ENCODE data around the gene MSGN1. TPM values are rescaled to one million over a fixed set of nuclear protein-coding genes. Genes with fewer than 3 reads are reported as not detected.

Gene MSGN1
- total RNA-seq, 1 experiment from 2014 or later: not detected

GRCh38 chr2:17786727-17787126 lies 29.5 kb upstream of the MSGN1 start:
- Histone ChIP-seq H4K20me1 (ENCODE audit: insufficient read depth) (no peaks in the 10 kb centered on the region), H3K4me3 (no peak overlapping the region), H3K4me1 (replicated peaks; ENCODE audit: insufficient read depth) (no peaks in the 10 kb centered on the region), H3K4me2 (no peak overlapping the region), H3F3A (ENCODE audit: insufficient read depth, low read depth) (no peaks in the 10 kb centered on the region), H3K9me2 (ENCODE audit: insufficient read depth) (no peaks in the 10 kb centered on the region), H3K27me3 (ENCODE audit: insufficient read depth, low read depth) (no peaks in the 10 kb centered on the region; the same call in 1 of the 2 replicates), H3K27ac (no peak overlapping the region), H2AFZ (no peak overlapping the region), H3K9me3 (ENCODE audit: insufficient read depth, low read depth) (peaks cover 8% of the 10 kb centered on the region), H3K79me2 (ENCODE audit: low read depth) (no peaks in the 10 kb centered on the region), H3K36me3 (ENCODE audit: low read depth) (0 out of 2 replicates have a peak, but pooled peaks cover under 1% of the 10 kb centered on the region)
- BruUV-seq (replicated peaks): no TSS peak
- ChIA-PET CTCF (no interaction called here), POLR2A (ENCODE audit: unreplicated experiment) (no interaction called here)
- intact Hi-C loops (cut with micrococcal nuclease; ENCODE audit: unreplicated experiment): no loop called here
- no peak for DNase-seq
- no peak for TF ChIP-seq EZH2 (IDR thresholded peaks at IDR 0.05; ENCODE audit: low read depth)
- TF ChIP-seq, protein P1, sequence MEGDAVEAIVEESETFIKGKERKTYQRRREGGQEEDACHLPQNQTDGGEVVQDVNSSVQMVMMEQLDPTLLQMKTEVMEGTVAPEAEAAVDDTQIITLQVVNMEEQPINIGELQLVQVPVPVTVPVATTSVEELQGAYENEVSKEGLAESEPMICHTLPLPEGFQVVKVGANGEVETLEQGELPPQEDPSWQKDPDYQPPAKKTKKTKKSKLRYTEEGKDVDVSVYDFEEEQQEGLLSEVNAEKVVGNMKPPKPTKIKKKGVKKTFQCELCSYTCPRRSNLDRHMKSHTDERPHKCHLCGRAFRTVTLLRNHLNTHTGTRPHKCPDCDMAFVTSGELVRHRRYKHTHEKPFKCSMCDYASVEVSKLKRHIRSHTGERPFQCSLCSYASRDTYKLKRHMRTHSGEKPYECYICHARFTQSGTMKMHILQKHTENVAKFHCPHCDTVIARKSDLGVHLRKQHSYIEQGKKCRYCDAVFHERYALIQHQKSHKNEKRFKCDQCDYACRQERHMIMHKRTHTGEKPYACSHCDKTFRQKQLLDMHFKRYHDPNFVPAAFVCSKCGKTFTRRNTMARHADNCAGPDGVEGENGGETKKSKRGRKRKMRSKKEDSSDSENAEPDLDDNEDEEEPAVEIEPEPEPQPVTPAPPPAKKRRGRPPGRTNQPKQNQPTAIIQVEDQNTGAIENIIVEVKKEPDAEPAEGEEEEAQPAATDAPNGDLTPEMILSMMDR (conservative IDR thresholded peaks at IDR 0.05): no peak

GRCh38 chr2:17788773-17789172 lies 27.5 kb upstream of the MSGN1 start:
- no peaks in the 10 kb centered on the region for H3K9me3 ChIP-seq (ENCODE audit: insufficient read depth, low read depth)
- H3F3A ChIP-seq (ENCODE audit: insufficient read depth, low read depth): no peaks in the 10 kb centered on the region
- H4K20me1 ChIP-seq (ENCODE audit: insufficient read depth): no peaks in the 10 kb centered on the region
- H3K4me3 ChIP-seq: no peak overlapping the region
- no peak overlapping the region for H3K27ac ChIP-seq
- CTCF ChIA-PET: no interaction called here
- no peak overlapping the region for H2AFZ ChIP-seq
- no peaks in the 10 kb centered on the region for H3K36me3 ChIP-seq (ENCODE audit: low read depth)
- no peak overlapping the region for H3K4me2 ChIP-seq
- H3K4me1 ChIP-seq (replicated peaks; ENCODE audit: insufficient read depth): no peaks in the 10 kb centered on the region
- TF ChIP-seq EZH2 (IDR thresholded peaks at IDR 0.05; ENCODE audit: low read depth): no peak
- TF ChIP-seq, protein P1 (conservative IDR thresholded peaks at IDR 0.05): no peak
- POLR2A ChIA-PET (ENCODE audit: unreplicated experiment): no interaction called here
- BruUV-seq (replicated peaks): no TSS peak
- H3K9me2 ChIP-seq (ENCODE audit: insufficient read depth): no peaks in the 10 kb centered on the region
- H3K27me3 ChIP-seq (ENCODE audit: insufficient read depth, low read depth): no peaks in the 10 kb centered on the region; the same call in 1 of the 2 replicates
- no peak for DNase-seq
- intact Hi-C loops (cut with micrococcal nuclease; ENCODE audit: unreplicated experiment): no loop called here
- no peaks in the 10 kb centered on the region for H3K79me2 ChIP-seq (ENCODE audit: low read depth)

- intact Hi-C loops (cut with micrococcal nuclease; ENCODE audit: unreplicated experiment): no loop called here
- Histone ChIP-seq H3K36me3 (ENCODE audit: low read depth) (no peaks in the 10 kb centered on the region), H3K27me3 (ENCODE audit: insufficient read depth, low read depth) (no peaks in the 10 kb centered on the region; the same call in 1 of the 2 replicates), H3K79me2 (ENCODE audit: low read depth) (no peaks in the 10 kb centered on the region), H3F3A (ENCODE audit: insufficient read depth, low read depth) (no peaks in the 10 kb centered on the region), H4K20me1 (ENCODE audit: insufficient read depth) (no peaks in the 10 kb centered on the region), H3K4me3 (no peak overlapping the region), H2AFZ (no peak overlapping the region), H3K9me2 (ENCODE audit: insufficient read depth) (no peaks in the 10 kb centered on the region), H3K4me2 (no peak overlapping the region), H3K27ac (no peak overlapping the region), H3K9me3 (ENCODE audit: insufficient read depth, low read depth) (no peaks in the 10 kb centered on the region), H3K4me1 (replicated peaks; ENCODE audit: insufficient read depth) (no peaks in the 10 kb centered on the region)
- BruUV-seq (replicated peaks): no TSS peak
- DNase-seq: no peak
- no peak for TF ChIP-seq EZH2 (IDR thresholded peaks at IDR 0.05; ENCODE audit: low read depth)
- TF ChIP-seq, protein P1 (conservative IDR thresholded peaks at IDR 0.05): no peak
- POLR2A ChIA-PET (ENCODE audit: unreplicated experiment): no interaction called here
- CTCF ChIA-PET: no interaction called here
Measured at GRCh38 chr2:17790536-17790935, 25.7 kb upstream of the MSGN1 start.

Measured in PC-9 (cell line).